Testis (tissue), 2 donors: ENCODE measurements around the gene MLNR.

ENCODE experiments used
- POLR2A ChIP-seq: fragments of 450-650 bp; IDR thresholded peaks from one replicate; pipeline ENCODE4 v1.6.1; 2017; ENCODE audit warnings: antibody characterized with exemption, mild to moderate bottlenecking, moderate library complexity
- TF ChIP-seq, protein P1 (sequence below), 3 experiments: fragments of 450-650 bp in 2 of 3; fragments of 200-600 bp in 1 of 3; sonication (generic) in 1 of 3; IDR thresholded peaks; one replicate each; pipeline ENCODE4 v1.5.1; 2016 to 2019; ENCODE audit warnings: antibody characterized with exemption in 3 of 3, mild to moderate bottlenecking in 2 of 3, moderate library complexity in 1 of 3

DNA sequence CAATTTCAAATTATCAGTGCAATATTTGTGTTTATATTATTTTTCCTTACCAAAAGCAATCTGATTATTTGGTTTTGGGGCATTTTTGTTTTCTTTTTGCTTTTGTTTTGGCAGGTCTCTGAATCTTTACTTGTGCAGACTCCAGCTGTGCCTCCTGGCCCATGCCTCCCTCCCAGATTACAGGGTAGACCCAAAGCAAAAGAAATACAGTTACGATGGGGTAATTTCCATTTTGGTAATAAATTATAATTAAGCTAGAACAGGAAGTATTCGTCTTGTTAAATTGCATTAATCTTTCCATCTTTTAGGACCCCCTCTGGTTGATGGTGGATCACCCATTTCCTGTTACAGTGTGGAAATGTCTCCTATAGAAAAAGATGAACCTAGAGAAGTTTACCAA lies 29.2 kb upstream of the MLNR start:
- TF ChIP-seq, protein P1, sequence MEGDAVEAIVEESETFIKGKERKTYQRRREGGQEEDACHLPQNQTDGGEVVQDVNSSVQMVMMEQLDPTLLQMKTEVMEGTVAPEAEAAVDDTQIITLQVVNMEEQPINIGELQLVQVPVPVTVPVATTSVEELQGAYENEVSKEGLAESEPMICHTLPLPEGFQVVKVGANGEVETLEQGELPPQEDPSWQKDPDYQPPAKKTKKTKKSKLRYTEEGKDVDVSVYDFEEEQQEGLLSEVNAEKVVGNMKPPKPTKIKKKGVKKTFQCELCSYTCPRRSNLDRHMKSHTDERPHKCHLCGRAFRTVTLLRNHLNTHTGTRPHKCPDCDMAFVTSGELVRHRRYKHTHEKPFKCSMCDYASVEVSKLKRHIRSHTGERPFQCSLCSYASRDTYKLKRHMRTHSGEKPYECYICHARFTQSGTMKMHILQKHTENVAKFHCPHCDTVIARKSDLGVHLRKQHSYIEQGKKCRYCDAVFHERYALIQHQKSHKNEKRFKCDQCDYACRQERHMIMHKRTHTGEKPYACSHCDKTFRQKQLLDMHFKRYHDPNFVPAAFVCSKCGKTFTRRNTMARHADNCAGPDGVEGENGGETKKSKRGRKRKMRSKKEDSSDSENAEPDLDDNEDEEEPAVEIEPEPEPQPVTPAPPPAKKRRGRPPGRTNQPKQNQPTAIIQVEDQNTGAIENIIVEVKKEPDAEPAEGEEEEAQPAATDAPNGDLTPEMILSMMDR (IDR thresholded peaks at IDR 0.05): no peak
- no peak for TF ChIP-seq POLR2A
